C4-2B (cell line): ENCODE data around the gene DUS2.

Experiments used
- ZFX ChIP-seq: fragments of 450-650 bp; IDR thresholded peaks from 2 replicates; pipeline ENCODE4 v1.6.1; 2017
- TF ChIP-seq, protein P1 (sequence below): fragments of 450-650 bp; conservative IDR thresholded peaks from 2 replicates; pipeline ENCODE4 v1.5.1; 2017; ENCODE audit warnings: mild to moderate bottlenecking

- TF ChIP-seq, protein P1, sequence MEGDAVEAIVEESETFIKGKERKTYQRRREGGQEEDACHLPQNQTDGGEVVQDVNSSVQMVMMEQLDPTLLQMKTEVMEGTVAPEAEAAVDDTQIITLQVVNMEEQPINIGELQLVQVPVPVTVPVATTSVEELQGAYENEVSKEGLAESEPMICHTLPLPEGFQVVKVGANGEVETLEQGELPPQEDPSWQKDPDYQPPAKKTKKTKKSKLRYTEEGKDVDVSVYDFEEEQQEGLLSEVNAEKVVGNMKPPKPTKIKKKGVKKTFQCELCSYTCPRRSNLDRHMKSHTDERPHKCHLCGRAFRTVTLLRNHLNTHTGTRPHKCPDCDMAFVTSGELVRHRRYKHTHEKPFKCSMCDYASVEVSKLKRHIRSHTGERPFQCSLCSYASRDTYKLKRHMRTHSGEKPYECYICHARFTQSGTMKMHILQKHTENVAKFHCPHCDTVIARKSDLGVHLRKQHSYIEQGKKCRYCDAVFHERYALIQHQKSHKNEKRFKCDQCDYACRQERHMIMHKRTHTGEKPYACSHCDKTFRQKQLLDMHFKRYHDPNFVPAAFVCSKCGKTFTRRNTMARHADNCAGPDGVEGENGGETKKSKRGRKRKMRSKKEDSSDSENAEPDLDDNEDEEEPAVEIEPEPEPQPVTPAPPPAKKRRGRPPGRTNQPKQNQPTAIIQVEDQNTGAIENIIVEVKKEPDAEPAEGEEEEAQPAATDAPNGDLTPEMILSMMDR = no peak; the same call in 1 of the 2 replicates
- no peak for TF ChIP-seq ZFX
These were observed 70.9 kb downstream of the DUS2 start for GRCh38 chr16:68093816-68094613.
